Stomach (tissue), 9 donors: Measurements from ENCODE around the gene SLC29A2. TPM values are rescaled to one million over a fixed set of nuclear protein-coding genes. Genes with fewer than 3 reads are reported as not detected.
A peak's percentile ranks its signal among the peaks of the same experiment; 100 is the strongest.

ENCODE experiments used
- DNase-seq, 2 donors: peaks; one replicate each; pipeline versions ENCODE4 v3.0.0 to v3.0.0-alpha.2; 2013 to 2019
- H3K27ac ChIP-seq, 5 donors: fragments of 200-600 bp in 4 of 5; sonication (generic) in 4 of 5; one replicate each; pipeline ENCODE4 v1.5.1; 2013 to 2019; ENCODE audit warnings: mild to moderate bottlenecking in 1 of 5, moderate library complexity in 1 of 5
- H3K27me3 ChIP-seq, 3 donors: fragments of 200-600 bp; sonication (generic); one replicate each; pipeline ENCODE4 v1.5.1; 2017 to 2019; ENCODE audit warnings: mixed run types in 1 of 3
- H3K36me3 ChIP-seq, 4 donors: fragments of 200-600 bp; sonication (generic); 1 replicate in 3 of 4; 2 replicates in 1 of 4; pipeline ENCODE4 v1.5.1; 2016 to 2019
- H3K4me1 ChIP-seq, 4 donors: fragments of 200-600 bp; sonication (generic); one replicate each; pipeline ENCODE4 v1.5.1; 2016 to 2019
- H3K4me3 ChIP-seq, 4 donors: fragments of 200-600 bp; sonication (generic) in 3 of 4; one replicate each; pipeline ENCODE4 v1.5.1; 2016 to 2019; ENCODE audit warnings: mild to moderate bottlenecking in 1 of 4
- H3K9me3 ChIP-seq, 4 donors: fragments of 200-600 bp; sonication (generic); one replicate each; pipeline ENCODE4 v1.5.1; 2016 to 2019
- CTCF ChIP-seq, 7 experiments: fragments of 450-650 bp in 4 of 7; fragments of 200-600 bp in 3 of 7; sonication (generic) in 3 of 7; IDR thresholded peaks; one replicate each; pipeline ENCODE4 v1.5.1; 2016 to 2019; ENCODE audit warnings: antibody characterized with exemption in 7 of 7, control low read depth in 2 of 7, mild to moderate bottlenecking in 1 of 7
- EP300 ChIP-seq: sonication (generic); formaldehyde crosslinking; IDR thresholded peaks from one replicate; pipeline ENCODE4 v1.6.1; 2017; ENCODE audit warnings: antibody characterized with exemption
- POLR2A ChIP-seq, 4 donors: fragments of 450-650 bp; IDR thresholded peaks; one replicate each; pipeline ENCODE4 v1.6.1; 2016; ENCODE audit warnings: antibody characterized with exemption in 4 of 4, control low read depth in 2 of 4, mild to moderate bottlenecking in 1 of 4, moderate library complexity in 1 of 4
- POLR2AphosphoS5 ChIP-seq, 3 donors: sonication (generic); formaldehyde crosslinking; IDR thresholded peaks; one replicate each; pipeline ENCODE4 v1.6.1; 2016; ENCODE audit warnings: antibody characterized with exemption in 3 of 3
- WGBS, 5 donors: extraction: QIAGEN DNeasy Blood & Tissue Kit in 3 of 5; methylation state at CpG; one replicate each; pipeline versions ENCODE4 v1.1.5 to v1.1.7; 2013 to 2018; 5-methylcytosine and 5-hydroxymethylcytosine counted together
- intact Hi-C: fragments of 100-400 bp; cut with DNase I; formaldehyde crosslinking; loops from one replicate; pipeline ENCODE4 v1.15.1; 2023; ENCODE audit warnings: low total_unique reads
- polyA plus RNA-seq, 3 donors: library from polyadenylated mRNA; stranded (reverse); fragments of 200-250 nt; gene quantifications; one replicate each; pipeline ENCODE4 v1.2.3, GENCODE V29; 2013
- total RNA-seq, 5 donors: library from RNA; depleted of rRNA; stranded (reverse); fragments of >200 nt; gene quantifications; one replicate each; pipeline versions ENCODE4 v1.1.0 to v1.2.3, GENCODE V29; 2014 to 2016
- donor health status: healthy with polysubstance abuse.
- donor health status: Bipolar disorder and iron deficiency.
- donor health status: healthy.

SLC29A2 gene
- total and polyA plus RNA-seq, 8 donors = 2.0 to 14.3 (median 6.4) TPM

- 86 to 96% (median 91%) methylated on average over 6 of the region's 6 CpGs for WGBS, 5 donors
- intact Hi-C loops = no loop called here
- H3K4me3 ChIP-seq = no peak overlapping the region
- peaks cover 4 to 25% (median 14%) of the 10 kb centered on the region in 4 donors for H3K4me1 ChIP-seq
- H3K36me3 ChIP-seq = peaks cover 0 to 18% (median 15%) of the 10 kb centered on the region in 4 donors
- no peak for TF ChIP-seq POLR2AphosphoS5 (IDR thresholded peaks at IDR 0.05)
- TF ChIP-seq CTCF (IDR thresholded peaks at IDR 0.05) = no peak
- TF ChIP-seq POLR2A (IDR thresholded peaks at IDR 0.05) = no peak
- no peak for TF ChIP-seq EP300
- H3K27ac ChIP-seq = peak overlapping the region in 1 of 5 donors; percentile 38
- DNase-seq = no peak
- H3K27me3 ChIP-seq = no peaks in the 10 kb centered on the region
- no peaks in the 10 kb centered on the region for H3K9me3 ChIP-seq
Measured at GRCh38 chr11:66365166-66365565, 6.4 kb downstream of the SLC29A2 start.

- Histone ChIP-seq H3K4me3 (no peak overlapping the region), H3K36me3 (peaks cover 0 to 22% (median 17%) of the 10 kb centered on the region in 4 donors), H3K27ac (peak overlapping the region in 4 of 5 donors; percentile 39 to 65 (median 43)), H3K9me3 (no peaks in the 10 kb centered on the region), H3K27me3 (no peaks in the 10 kb centered on the region), H3K4me1 (peaks cover 0 to 14% (median 10%) of the 10 kb centered on the region in 4 donors)
- intact Hi-C loops = no loop called here
- TF ChIP-seq CTCF (IDR thresholded peaks at IDR 0.05) = peak in 4 of 7 experiments; percentile 11 to 49 (median 28)
- no peak for TF ChIP-seq POLR2AphosphoS5 (IDR thresholded peaks at IDR 0.05)
- DNase-seq = peak; percentile 55 to 63
- WGBS, 5 donors = 70 to 77% (median 75%) methylated on average over 8 to 15 of the region's 15 CpGs
Measured at GRCh38 chr11:66363805-66364535, 7.6 kb downstream of the SLC29A2 start.

GRCh38 chr11:66363187-66363601 lies 8.4 kb downstream of the SLC29A2 start:
- Histone ChIP-seq H3K36me3 (peaks cover 0 to 22% (median 17%) of the 10 kb centered on the region in 4 donors), H3K27ac (peak overlapping the region in 4 of 5 donors; percentile 39 to 65 (median 43)), H3K9me3 (no peaks in the 10 kb centered on the region), H3K27me3 (no peaks in the 10 kb centered on the region), H3K4me1 (peaks cover 0 to 14% (median 9%) of the 10 kb centered on the region in 4 donors), H3K4me3 (no peak overlapping the region)
- DNase-seq = peak in 1 of 2 donors; percentile 34
- 49 to 80% (median 65%) methylated on average over 11 to 14 of the region's 14 CpGs for WGBS, 5 donors
- TF ChIP-seq POLR2AphosphoS5 (IDR thresholded peaks at IDR 0.05) (no peak), POLR2A (IDR thresholded peaks at IDR 0.05) (no peak), CTCF (IDR thresholded peaks at IDR 0.05) (no peak)
- intact Hi-C loops = no loop called here

GRCh38 chr11:66362481-66363147 lies 8.9 kb downstream of the SLC29A2 start:
- no peak for DNase-seq

More at GRCh38 chr11:66362481-66363147, 8.9 kb downstream of the SLC29A2 start:
- TF ChIP-seq POLR2A (IDR thresholded peaks at IDR 0.05) = no peak
- WGBS, 5 donors = 73 to 80% (median 78%) methylated on average over 9 of the region's 9 CpGs
- intact Hi-C loops = no loop called here
- H3K27me3 ChIP-seq = no peaks in the 10 kb centered on the region
- H3K36me3 ChIP-seq = peaks cover 0 to 22% (median 17%) of the 10 kb centered on the region in 4 donors
- no peak overlapping the region for H3K4me3 ChIP-seq
- peaks cover 0 to 14% (median 9%) of the 10 kb centered on the region in 4 donors for H3K4me1 ChIP-seq
- peak overlapping the region in 4 of 5 donors; percentile 33 to 65 (median 43) for H3K27ac ChIP-seq
- H3K9me3 ChIP-seq = no peaks in the 10 kb centered on the region
